ENCODE measurements around the gene DUSP3. TPM values are rescaled to one million over a fixed set of nuclear protein-coding genes. Genes with fewer than 3 reads are reported as not detected.

The DUSP3 gene
- total and polyA plus RNA-seq, 2 of the 13 experiments (the other 11 are each of a cell fraction or from before 2014, with no cell fraction given): 60.0 to 71.5 TPM

DNA sequence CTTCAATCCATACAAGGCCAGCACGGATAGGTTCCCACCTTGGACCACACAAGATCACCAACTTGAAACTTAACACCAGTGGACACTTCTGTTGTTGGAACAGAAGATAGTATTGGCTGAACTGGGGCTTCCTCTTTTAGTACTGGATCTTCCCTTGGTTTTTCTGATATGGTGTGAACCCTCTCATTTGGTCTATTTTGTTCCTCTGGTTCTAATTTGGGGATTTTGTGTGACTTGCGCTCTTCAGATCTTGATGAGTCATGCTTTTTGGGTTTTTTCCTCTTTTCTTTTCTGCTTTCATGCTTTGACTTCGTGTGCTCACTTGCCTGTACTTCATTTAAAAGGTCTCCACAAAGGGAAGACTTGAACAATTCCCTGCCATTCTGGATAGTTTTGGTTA is 59.2 kb downstream of the DUSP3 start (continued):
- TF ChIP-seq SNAI1 (CRISPR knock-in tag; IDR thresholded peaks at IDR 0.05; ENCODE audit: borderline replicate concordance) (no peak), ZNF709 (CRISPR knock-in tag; IDR thresholded peaks at IDR 0.05) (no peak), ZNF224 (CRISPR knock-in tag; IDR thresholded peaks at IDR 0.05) (no peak), ZBTB8A (CRISPR knock-in tag; IDR thresholded peaks at IDR 0.05; ENCODE audit: borderline replicate concordance, low read depth) (no peak), ZNF17 (CRISPR knock-in tag; IDR thresholded peaks at IDR 0.05) (no peak), FOXA1 (IDR thresholded peaks at IDR 0.05) (no peak), FOXA1 (CRISPR knock-in tag; IDR thresholded peaks at IDR 0.05) (no peak), ZNF724P (CRISPR knock-in tag; IDR thresholded peaks at IDR 0.05; ENCODE audit: borderline replicate concordance) (no peak), MYNN (CRISPR knock-in tag; IDR thresholded peaks at IDR 0.05; ENCODE audit: low read depth) (no peak), NFE2L2 (IDR thresholded peaks at IDR 0.05; ENCODE audit: low read length) (peak; percentile 56), PLRG1 (conservative IDR thresholded peaks at IDR 0.05) (no peak), ZNF354B (CRISPR knock-in tag; IDR thresholded peaks at IDR 0.05) (no peak), KAT8 (CRISPR knock-in tag; IDR thresholded peaks at IDR 0.05) (no peak), ZFP36L2 (CRISPR knock-in tag; IDR thresholded peaks at IDR 0.05) (no peak), IKZF1 (IDR thresholded peaks at IDR 0.05) (no peak), STAT5B (CRISPR knock-in tag; IDR thresholded peaks at IDR 0.05) (no peak), TAF15 (IDR thresholded peaks at IDR 0.05; ENCODE audit: low read depth, low read length, poor library complexity, severe bottlenecking) (no peak), MEF2D (CRISPR knock-in tag; IDR thresholded peaks at IDR 0.05) (no peak), MBNL3 (CRISPR knock-in tag; conservative IDR thresholded peaks at IDR 0.05) (no peak), ZNF607 (CRISPR knock-in tag; IDR thresholded peaks at IDR 0.05; ENCODE audit: borderline replicate concordance) (no peak), ZNF124 (CRISPR knock-in tag; IDR thresholded peaks at IDR 0.05) (no peak), CREB1 (IDR thresholded peaks at IDR 0.05) (0 out of 2 replicates have a peak, but pooled peaks have one; percentile 13), CREB1 (CRISPR knock-in tag; IDR thresholded peaks at IDR 0.05) (no peak)
- TF ChIP-seq, protein P1, sequence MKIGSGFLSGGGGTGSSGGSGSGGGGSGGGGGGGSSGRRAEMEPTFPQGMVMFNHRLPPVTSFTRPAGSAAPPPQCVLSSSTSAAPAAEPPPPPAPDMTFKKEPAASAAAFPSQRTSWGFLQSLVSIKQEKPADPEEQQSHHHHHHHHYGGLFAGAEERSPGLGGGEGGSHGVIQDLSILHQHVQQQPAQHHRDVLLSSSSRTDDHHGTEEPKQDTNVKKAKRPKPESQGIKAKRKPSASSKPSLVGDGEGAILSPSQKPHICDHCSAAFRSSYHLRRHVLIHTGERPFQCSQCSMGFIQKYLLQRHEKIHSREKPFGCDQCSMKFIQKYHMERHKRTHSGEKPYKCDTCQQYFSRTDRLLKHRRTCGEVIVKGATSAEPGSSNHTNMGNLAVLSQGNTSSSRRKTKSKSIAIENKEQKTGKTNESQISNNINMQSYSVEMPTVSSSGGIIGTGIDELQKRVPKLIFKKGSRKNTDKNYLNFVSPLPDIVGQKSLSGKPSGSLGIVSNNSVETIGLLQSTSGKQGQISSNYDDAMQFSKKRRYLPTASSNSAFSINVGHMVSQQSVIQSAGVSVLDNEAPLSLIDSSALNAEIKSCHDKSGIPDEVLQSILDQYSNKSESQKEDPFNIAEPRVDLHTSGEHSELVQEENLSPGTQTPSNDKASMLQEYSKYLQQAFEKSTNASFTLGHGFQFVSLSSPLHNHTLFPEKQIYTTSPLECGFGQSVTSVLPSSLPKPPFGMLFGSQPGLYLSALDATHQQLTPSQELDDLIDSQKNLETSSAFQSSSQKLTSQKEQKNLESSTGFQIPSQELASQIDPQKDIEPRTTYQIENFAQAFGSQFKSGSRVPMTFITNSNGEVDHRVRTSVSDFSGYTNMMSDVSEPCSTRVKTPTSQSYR (CRISPR knock-in tag; IDR thresholded peaks at IDR 0.05; ENCODE audit: borderline replicate concordance): no peak
